ENCODE results near the gene TBC1D3I. TPM values are rescaled to one million over a fixed set of nuclear protein-coding genes. Genes with fewer than 3 reads are reported as not detected.

TBC1D3I gene
- total RNA-seq, 1 donor from 2014 or later = not detected

DNA sequence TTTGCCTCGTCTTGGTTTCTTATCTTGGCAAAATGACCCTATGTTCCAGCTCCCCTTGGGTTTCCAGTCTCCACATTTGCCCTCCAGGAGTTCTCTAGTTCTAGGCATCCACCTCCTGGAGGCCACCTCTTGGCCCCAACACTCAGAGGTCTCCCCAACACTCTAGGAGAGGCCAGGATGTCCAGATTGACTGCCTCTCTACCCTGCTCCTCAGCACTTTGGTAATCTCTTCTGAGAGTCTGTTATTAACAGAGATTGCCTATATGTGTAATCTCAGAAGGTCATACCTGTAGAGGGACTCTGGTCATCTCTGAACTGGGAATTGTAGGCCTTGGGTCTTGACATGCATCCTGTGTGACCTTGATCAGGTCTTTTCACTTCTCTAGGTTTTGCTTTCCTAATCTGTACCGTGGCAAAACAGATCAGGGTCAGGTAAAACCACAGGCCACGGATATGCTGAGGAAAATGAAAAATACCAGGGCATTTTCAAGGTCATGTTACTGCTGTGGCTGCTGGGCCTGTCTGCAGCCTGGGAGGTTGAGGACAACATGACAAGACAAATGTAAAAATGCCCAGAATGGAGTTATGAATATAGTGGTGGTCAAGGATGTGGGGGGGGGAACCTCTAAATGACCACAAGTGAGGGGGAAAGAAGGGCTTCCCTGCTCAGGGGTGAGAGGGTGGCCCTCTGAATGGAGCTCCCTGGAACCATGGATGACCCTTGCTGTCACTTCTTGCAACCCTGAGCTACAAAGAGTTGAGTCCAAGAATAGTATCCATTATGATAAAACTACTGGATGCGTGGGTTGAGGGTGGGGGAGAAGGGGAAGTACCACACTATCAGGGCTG lies 58.5 kb downstream of the TBC1D3I start:
- DNase-seq (ENCODE audit: low read depth) = no peak
- no peak overlapping the region for H3K4me3 ChIP-seq (ENCODE audit: low read depth, low read length)
- no peak for TF ChIP-seq CTCF (conservative IDR thresholded peaks at IDR 0.05; ENCODE audit: low read depth, low read length)

DNA sequence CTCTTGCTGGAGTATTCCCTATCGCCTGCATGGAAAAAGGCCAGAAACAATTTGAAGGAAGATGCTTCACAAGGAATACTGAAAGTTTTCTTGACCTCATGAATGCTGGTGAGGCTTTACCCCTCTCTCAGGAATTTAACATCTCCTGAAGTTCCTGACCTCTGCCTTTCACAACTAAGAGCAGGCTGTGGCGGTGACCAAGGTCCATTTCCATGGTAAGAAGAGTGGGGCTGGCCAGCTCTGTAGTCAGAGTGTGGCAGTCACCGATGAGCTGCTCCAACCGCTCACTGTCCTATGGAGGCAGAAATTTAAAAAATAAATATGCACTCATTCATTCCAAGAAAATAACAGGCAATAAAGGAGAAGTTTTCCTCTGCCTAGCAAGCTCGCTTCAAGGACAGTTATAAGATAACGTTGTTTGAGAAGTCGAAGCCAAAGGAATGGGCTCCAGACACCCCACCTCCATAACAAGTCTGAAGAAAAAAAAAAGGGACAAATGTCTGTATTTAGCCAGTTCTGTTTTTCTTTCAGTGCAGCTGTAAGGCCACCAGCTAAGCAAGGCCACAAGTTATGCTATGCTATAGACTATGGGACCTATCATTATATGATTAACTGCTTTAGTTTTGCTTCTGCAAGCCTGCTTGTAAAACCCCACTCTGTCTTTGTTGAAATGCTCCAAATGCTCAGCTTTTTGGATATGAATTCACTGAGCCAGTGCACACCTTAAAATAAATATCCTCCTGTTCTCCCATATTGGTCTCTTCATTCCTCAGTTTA lies 59.5 kb downstream of the TBC1D3I start:
- TF ChIP-seq CTCF (conservative IDR thresholded peaks at IDR 0.05; ENCODE audit: low read depth, low read length) = no peak
- H3K4me3 ChIP-seq (ENCODE audit: low read depth, low read length) = no peak overlapping the region
- no peak for DNase-seq (ENCODE audit: low read depth)

Other genes with a start within 250 kb of the TBC1D3I start
- gene CCL23, start 246.6 kb downstream of the TBC1D3I start, total RNA-seq = not detected in 2 replicates
- not detected in 2 replicates for gene CCL18, start 200.3 kb downstream of the TBC1D3I start, total RNA-seq
- gene CCL3, start 174.4 kb downstream of the TBC1D3I start, total RNA-seq = 1.3 TPM in 1 of 2 replicates, not detected in the other
- gene CCL4, start 160.7 kb downstream of the TBC1D3I start, total RNA-seq = 0.40 TPM in 1 of 2 replicates, not detected in the other
- gene TBC1D3B, start 87.9 kb downstream of the TBC1D3I start, total RNA-seq = 4.8 TPM in 1 of 2 replicates, not detected in the other
- not detected in 2 replicates for gene CCL3L1, start 67.8 kb downstream of the TBC1D3I start, total RNA-seq
- not detected in 2 replicates for gene CCL4L2, start 53.5 kb downstream of the TBC1D3I start, total RNA-seq
- not detected in 2 replicates for gene TBC1D3G, start 59.3 kb upstream of the TBC1D3I start, total RNA-seq
- not detected in 2 replicates for gene TBC1D3H, start 123.9 kb upstream of the TBC1D3I start, total RNA-seq
- 56.0 and 58.8 TPM in 2 replicates for gene ZNHIT3, start 222.1 kb upstream of the TBC1D3I start, total RNA-seq

Measured in epithelial cell of proximal tubule (primary cell).